CD4-positive, alpha-beta T cell treated with Interleukin-6 for 4 hours (primary cell): ENCODE results near the gene MYOC.
"Not testable (repeated sequence)": the region's sequence is repeated elsewhere in the genome, so short reads cannot be mapped to it uniquely, and the experiment has no call there.

Experiments
- DNase-seq: peaks from one replicate; pipeline ENCODE4 v3.0.0-alpha.2; 2020; ENCODE audit warnings: mixed read lengths

MYOC gene

DNA sequence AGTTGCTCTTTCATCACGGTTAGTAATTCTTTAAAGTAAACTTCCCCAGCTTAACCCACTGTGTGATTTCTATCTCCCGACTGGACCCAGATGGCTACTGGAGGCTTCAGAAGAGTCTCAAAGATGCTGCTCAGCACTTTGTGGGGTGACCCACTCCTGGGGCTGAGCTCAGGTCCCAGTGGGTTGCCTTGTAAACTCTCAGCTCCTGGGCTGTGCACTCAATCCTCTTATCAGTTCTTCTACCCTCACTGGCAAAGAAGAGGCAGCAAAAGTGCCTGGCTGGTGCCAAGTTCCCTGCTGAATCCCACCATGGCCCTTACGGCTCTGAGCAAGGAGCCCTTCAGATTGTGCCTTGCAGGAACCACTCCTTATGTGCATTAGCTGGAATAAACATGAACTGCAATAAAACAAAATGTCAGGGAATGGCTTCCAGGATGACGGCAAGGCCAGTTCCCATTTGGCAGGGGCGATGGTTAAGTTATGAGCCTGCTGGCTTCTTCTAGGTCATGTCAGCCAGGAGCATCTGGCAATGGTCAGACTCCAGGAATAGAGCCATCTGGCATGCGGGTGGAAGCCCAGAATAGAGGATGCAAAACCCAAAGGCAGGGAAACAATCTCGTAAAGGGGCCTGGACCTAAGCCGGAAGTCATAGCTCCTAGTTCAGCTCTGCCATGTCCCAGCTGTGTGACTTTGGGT is 6.8 kb downstream of the MYOC start:
- no peak for DNase-seq

DNA sequence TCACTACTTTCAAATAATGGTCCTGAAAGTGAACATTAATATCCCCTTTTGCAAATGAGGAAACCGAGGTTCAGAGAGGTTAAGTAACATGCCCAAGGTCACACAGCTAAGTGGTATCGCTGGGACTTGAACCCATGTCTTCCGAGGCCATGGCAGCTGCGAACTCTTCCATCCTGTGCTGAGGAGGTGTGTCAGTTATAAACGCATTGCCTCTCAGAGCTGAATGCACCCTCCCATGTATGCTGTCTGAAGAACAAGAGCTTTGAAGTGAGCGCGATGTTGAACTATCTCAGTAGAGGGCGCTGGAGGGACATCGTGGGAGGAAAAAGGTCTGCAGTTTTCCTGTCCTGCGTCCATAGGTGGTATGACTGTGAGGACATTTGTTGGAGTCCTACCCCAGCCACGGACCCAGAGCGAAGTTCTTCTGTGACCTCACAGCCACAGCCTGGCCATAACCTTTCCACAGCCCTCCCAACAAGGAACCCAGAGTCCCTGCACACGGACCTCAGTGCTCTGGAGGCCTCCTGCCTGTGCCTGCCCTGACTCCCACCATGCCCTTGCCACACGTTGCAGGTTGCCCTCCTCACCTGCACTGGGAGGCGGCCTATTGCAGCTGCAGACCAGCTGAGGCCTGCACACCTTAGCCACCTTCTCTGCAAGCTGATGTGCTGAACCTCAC is 7.5 kb downstream of the MYOC start:
- peak; percentile 62 for DNase-seq

DNA sequence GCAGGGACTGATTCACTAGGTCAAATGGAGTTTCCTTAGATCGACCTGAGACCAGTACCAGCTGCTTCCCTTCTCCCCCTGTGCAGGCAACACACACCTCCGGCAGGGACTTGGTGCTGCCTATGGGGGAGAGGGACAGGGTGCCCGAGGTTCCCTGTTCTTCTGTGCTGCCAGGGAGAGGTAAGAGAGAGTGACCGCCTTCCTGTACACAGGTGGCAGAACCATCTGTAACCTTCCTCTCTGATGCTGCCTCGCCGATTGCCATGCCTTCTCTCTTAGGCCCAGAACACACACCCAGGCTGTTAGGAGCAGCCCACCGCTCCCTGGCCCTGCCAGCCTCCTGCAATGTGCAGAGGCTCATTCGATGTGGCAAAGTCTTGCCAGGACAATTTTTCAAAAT is 9.3 kb downstream of the MYOC start:
- DNase-seq = no peak

DNA sequence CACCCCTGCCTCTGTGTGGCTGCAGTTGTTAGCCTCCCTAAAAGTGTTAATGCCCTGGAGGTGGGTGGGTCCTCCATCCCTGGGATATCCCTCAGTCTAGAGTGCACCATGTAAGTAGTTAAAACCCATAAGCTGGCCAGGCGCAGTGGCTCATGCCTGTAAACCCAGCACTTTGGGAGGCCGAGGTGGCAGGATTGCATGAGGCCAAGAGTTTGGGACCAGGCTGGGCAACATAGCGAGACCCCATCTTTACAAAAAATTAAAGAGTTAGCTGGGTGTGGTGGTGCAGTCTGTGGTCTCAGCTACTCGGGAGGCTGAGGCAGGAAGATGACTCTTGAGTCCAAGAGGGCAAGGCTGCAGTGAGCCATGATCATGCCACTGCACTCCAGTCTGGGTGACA is 10.3 kb downstream of the MYOC start:
- no peak for DNase-seq

DNA sequence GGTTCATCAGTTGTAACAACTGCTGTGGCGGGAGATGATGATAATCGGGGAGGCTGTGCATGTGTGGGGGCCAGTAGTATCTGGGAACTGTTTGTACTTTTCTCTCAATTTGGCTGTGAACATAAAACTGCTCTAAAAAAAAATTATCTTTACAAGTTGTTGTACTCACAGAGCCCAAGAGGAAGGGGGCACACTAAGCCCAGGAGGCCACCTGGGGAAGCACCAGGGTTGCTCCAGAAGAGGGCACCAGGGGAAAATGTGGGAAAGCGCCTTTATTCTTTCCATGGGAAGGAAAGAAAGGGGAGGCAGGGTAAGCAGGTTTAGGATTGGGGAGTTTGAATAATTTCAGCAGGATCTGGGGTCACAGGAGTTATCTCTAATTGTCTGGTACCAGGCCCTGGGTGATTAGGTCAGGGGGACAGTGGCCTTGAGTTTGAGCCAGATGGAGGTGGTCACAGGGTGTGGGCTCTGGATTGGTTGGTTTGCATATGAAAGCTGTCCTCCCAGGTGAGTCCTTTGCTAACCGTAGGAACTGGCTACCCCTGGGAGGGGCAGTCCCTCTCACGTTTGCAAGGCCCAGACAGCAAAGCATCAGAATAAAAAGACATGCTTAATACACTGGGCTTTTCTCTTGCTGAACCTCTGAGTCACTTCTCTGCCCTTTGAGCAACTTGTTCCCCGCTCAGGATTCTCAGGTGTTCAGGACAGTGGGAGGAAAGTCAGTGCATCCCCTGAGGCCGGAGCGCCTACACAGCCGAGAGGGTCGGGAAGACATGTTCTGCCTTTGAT is 11.2 kb downstream of the MYOC start:
- DNase-seq = no peak

DNA sequence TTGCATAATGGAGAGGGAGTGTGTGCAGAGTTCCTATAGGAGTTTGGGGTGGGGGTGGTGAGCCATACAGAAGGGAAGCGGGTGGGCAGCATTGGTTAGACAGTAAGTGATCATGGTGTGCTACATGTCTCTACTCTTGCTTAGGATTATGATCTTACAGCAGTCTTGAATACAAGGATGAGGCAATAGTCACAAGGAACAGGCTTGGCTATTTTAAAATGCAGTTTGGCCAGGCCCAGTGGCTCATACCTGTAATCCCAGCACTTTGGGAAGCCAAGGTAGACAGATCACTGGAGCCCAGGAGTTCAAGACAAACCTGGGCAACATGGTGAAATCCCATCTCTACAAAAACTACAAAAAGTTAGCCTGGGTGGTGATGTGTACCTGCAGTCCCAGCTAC is 12.3 kb downstream of the MYOC start:
- DNase-seq = no peak

DNA sequence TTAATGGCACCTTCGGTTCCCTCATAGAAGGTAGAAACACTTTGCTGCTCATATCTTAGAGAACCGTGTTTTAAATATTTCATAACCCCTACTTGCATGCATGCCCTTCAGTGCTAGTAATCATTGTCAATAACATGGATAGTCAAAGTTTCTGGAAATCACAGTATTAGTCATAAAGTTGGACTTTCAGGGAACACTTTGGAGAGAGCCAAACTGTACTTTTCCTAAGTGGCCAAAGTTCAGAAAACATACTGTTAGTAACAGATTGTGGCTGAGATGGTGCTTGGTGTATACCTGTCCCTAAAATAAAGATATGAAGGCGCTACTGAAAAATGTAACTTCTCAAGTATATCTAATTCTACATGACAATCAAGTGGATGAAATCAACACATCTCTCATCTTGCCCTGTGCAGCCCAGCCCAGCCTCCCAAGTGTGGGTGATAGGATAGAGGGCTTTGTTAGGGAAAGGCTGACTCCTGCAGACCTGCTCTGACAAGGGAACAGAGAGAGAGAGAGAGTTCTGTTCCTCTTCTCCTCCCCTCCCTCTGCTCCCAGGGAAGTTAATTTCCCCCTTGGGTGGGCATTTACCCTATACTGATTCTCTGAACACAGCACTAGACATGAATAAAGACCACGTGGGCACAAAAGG is 14.4 kb downstream of the MYOC start:
- DNase-seq = no peak

DNA sequence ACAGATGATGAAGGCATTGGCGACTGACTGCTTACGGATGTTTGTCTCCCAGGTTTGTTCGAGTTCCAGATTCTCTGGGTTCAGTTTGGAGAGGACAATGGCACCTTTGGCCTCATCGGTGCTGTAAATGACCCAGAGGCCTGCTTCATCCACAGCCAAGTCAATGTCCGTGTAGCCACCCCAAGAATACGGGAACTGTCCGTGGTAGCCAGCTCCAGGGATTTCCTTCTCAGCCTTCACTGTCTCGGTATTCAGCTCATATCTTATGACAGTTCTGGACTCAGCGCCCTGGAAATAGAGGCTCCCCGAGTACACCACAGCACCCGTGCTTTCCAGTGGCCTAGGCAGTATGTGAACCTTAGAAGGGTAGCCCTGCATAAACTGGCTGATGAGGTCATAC is 16.3 kb downstream of the MYOC start:
- no peak for DNase-seq

DNA sequence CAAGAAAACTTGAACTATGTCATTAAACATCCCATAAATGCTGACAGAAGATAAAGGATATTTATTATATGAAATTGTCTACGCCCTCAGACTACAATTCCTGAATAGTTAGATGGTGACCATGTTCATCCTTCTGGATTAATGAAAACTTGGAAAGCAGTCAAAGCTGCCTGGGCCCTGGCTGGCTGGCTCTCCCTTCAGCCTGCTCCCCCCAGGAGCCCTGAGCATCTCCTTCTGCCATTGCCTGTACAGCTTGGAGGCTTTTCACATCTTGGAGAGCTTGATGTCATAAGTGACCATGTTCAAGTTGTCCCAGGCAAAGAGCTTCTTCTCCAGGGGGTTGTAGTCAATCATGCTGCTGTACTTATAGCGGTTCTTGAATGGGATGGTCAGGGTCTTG is 16.8 kb downstream of the MYOC start:
- DNase-seq = no peak

DNA sequence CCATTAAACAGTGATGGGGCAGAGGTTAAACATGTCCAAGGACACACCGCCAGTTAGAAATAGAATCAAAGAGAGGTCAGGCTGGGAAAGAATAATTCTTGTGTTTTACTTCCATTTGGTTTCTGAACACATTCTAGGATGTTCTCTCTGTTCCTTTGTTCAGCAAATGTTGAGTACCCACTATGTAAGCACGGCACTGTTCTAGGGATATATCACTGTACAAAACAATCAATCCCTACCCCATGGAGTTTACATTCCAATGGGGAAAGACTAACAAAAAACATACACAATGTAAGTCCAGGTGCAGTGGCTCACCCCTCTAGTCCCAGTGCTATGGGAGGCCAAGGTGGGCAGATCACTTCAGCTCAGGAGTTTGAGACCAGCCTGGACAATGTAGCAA is 24.3 kb downstream of the MYOC start:
- no peak for DNase-seq

DNA sequence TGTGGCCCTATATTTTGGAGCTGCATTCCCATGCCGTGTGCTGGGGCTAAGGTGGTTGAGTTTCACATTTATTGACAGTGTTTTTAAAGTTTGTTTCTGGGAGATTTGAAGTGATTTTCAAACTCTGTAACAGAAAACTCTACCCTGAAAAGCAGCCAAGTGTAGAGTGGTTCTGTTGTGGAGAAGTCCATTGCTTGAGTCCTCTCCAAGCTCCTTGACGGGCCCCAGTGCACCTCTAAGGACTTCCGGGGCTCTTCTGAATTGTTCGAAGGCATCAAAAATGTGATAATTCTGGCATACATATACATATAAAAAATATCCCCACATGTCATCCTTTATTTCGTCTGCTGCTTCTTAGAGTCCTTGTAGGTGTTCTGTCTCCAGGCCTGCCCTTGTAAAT is 25.5 kb downstream of the MYOC start:
- DNase-seq = no peak

DNA sequence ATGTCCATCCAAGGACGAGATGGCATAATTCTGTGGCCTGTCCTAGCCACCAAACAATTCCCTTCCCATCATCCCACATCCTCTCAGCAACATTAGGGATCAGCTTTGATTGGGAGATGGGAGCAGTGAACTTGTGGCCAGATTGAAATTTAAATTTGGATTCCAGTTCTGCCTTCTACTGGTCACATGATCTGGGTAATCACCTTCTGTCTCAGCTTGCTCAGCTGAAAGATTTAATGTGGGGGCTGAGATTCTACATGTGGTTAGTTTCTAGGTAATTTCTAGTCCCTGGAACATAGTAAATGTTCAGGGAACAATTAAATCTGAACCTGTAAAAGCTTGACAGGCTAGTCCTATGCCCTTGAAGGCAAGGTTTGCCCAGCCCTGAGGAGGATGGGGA is 27.3 kb downstream of the MYOC start:
- no peak for DNase-seq

DNA sequence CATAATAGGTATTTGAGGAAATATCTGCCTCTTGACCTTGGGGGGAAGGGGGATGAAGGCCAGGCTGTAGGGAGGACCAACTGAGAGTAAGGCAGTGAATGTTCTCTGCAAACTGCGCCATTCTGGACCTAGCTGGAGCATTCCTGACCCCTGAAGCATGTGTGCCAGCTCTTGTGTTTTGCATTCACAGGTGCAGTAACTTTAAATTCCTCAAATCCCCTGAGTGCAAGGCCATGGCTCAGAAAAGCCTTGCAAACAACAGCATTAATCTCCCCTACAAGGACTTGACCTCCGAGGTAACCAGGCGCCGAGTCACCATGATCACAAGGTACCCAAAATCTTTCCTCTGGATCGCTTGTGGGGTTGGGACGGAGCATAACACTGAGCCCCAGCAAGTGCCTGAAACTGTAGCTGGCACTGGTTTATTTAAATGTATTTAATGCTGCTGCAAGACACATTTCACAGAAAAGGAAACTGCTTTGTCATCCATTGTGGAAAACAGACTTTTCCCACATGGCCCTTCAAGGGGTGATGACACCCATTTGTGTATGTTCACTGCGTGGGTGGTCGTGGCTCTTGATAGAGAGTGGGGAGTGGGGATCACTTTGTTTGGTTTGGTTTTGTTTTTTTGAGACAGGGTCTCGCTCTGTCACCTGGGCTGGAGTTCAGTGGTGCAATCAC is 28.7 kb downstream of the MYOC start:
- DNase-seq = no peak

DNA sequence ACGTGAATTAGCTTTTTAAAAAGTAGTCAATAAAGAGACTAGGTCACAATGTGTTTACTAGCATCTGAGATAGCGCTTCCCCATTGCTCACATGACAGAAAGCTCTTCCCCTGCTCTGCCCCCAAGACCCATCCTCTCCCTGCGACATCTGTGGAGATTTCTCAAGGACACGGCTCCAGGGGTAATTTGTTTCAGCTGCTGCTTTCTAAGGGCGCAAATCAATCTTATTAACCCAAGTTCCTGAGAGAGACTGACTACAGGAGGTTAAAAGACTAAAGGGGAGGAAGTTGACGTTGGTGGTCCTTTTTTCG is 30.4 kb downstream of the MYOC start, which contains the start of gene MYOCOS:
MYOCOS (plus strand) TSS at position 92 of the 311 bp plus-strand sequence. CDS start 1,641 bp downstream, outside the sequence.
- DNase-seq = no peak

DNA sequence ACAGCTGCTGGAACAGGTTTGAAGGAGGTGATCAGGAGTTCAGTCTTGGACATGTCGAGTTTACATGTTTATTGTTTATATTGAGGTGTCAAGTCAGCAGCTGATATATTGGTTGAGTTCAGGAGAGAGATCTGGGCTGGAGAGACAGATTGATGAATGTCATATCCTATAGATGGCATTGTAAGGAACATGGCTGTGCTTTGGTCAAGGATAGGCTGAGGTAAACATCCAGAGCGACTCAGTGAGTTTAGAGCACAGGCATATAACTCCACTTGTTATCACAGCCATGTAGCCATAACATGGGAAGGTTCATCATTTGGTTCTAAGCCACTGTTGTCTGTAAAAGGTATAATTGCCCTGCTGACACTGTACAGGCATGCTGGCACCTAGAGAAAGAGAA is 35.9 kb downstream of the MYOC start:
- DNase-seq = no peak

DNA sequence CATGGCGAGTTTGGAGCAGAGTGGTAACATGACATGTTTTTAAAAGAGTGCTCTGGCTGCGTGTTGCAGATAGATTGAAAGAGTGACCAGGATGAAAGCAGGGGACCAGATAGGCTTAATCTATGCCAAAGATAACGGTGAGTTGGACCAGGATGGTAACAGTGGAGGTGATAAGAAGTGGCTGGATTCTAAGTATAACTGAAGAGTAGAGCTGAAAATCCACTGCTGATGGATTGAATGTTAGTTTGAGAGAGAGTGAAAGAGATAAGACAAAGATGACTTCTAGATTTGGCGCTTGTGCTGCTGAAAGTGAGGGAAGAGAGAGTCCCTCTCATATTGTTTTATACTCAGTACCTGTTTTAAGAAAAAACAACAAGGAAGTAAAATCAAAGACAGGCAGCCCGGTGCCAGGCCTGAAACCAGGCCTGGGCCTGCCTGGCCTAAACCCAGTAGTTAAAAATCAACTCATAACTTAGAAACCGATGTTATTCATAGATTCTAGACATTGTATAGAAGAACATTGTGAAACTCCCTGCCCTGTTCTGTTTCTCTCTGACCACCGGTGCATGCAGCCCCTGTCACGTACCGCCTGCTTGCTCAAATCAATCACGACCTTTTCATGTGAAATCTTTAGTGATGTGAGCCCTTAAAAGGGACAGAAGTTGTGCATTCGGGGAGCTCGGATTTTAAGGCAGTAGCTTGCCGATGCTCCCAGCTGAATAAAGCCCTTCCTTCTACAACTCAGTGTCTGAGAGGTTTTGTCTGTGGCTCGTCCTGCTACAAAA is 37.2 kb downstream of the MYOC start:
- DNase-seq = not testable (repeated sequence)

DNA sequence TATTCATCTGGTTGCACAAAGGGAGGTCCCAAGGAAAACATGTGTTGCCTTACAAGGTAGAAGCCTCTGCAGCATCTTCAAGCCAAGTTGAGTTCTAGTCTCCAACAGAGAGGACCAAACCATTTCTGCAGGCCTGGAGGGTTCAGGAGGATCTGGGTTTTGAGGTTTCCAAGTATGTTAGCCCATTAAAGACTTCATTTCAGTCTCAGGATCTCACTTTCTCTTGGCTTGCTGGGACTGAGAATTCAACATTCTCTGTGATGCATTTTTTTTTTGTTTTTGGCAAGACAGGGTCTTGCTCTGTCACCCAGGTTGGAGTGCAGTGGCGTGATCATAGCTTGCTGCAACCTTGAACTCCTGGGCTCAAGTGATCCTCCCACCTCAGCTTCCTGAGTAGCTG is 39.2 kb downstream of the MYOC start:
- DNase-seq = no peak

DNA sequence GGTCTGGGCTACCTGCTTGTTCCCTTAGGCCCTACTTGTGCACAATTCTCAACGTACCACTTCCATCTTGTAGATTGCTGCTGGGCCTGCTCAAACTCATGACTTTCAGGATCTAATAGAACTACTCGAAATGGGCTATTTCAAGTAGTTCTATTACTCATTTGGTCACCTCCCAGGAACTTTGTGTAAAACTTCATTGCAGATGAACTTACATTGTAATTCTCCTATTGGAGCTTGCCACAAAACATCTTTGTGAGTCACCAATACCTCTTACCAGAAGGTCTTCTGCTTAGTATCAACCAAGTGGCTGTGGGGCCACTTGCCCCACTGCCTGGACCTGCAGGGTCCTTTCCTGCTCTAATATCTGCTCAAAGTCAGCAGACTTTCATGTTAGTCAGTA is 41.2 kb downstream of the MYOC start:
- no peak for DNase-seq

DNA sequence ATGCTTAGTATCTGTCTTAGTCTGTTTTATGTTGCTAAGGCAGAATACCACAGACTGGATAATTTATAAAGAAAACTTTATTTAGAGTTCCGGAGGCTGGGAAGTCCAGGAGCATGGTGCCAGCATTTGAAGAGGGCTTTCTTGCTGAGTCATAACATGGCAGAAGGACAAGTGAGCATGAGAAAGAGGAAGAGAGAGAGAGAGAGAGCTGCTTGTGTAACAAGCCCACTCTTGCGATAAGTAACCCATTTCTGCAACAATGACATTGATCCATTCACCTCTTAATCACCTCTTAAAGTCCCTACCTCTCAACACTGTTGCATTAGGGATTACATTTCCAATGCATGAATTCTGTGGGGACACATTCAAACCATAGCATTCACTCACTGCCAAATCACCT is 42.1 kb downstream of the MYOC start:
- DNase-seq = no peak

DNA sequence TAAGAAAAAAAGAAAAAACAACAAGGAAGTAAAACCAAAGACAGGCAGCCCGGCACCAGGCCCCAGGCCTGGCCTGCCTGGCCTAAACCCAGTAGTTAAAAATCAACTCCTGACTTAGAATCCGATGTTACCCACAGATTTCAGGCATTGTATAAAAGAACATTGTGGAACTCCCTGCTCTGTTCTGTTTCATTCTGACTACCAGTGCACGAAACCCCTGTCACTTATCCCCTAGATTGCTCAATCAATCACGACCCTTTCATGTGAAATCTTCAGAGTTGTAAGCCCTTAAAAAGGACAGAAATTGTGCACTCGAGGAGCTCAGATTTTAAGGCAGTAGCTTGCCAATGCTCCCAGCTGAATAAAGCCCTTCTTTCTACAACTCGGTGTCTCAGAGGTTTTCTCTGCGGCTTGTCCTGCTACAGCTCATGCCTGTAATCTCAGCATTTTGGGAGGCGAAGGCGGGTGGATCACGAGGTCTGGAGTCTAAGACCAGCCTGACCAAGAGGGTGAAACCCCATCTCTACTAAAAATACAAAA is 46.0 kb downstream of the MYOC start:
- no peak for DNase-seq

DNA sequence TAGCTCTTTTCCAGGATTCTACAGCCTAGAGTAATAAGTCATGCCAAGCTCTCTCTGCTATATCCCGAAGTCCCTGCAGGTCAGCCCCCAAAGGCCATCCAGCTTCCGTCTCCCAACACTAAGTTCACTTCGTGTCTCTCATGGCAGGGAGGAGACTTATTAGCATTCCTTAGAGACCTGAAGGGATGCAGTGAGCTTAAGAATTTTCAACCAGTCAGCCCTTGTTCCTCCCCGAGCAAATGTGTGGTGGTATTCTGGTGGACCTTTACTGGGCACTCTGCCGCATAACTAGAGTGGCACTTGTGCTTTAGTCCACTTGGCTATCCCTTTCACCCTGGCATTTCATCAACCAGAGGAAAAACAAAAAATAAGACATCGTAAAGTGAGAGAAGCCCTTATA is 49.4 kb downstream of the MYOC start:
- not testable (repeated sequence) for DNase-seq

DNA sequence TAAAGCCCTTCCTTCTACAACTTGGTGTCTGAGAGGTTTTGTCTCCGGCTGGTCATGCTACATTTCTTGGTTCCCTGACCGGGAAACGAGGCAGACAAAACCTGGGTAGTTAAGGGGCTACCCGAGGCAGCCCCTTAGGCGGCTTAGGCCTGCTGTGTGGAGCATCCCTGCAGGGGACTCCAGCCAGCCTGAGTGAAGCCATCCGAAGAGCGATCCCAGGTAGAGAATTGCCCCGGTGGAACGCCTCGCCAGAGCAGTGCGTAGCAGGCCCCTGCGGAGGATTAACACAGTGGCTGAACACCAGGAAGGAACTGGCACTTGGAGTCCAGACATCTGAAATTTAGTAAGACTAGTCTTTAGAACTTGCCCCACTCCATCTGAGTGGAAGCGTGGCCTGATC is 51.6 kb downstream of the MYOC start:
- no peak for DNase-seq
